ENCODE data around the gene EPHA10. TPM values are rescaled to one million over a fixed set of nuclear protein-coding genes. Genes with fewer than 3 reads are reported as not detected.
"Not testable (repeated sequence)": the region's sequence is repeated elsewhere in the genome, so short reads cannot be mapped to it uniquely, and the experiment has no call there.

EPHA10 gene
- total and polyA plus RNA-seq, 4 donors: 0.20 to 1.7 (median 0.26) TPM; not detected in 1

DNA sequence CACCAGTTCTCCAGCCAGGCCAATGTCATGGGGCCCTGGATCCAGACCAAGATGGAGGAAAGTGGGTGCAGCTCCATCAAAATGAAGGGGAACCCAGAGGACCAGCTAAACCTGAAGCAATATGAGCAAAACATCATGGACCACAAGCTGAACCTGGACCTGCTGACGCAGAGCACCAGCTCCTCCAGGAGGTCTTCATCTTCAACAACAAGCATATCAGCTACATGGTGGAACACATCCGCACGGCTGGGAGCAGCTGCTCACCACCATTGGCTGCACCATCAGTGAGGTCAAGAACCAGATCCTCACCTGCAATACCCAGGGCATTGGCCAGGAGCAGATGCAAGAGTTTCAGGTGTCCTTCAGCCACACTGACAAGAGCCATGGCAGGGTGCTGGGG is 13.7 kb upstream of the EPHA10 start:
- Histone ChIP-seq H3K4me3 (no peak overlapping the region), H3K27me3 (ENCODE audit: control insufficient read depth in 3 of 3, insufficient read depth in 3 of 3, low read length in 2 of 3) (peaks cover 0 to 7% (median 0%) of the 10 kb centered on the region in 3 donors), H3K36me3 (ENCODE audit: control insufficient read depth in 4 of 4, insufficient read depth in 4 of 4, low read length in 4 of 4) (no peaks in the 10 kb centered on the region), H3K9ac (ENCODE audit: insufficient read depth in 1 of 2, low read length in 2 of 2) (no peak overlapping the region), H3K27ac (ENCODE audit: low read depth in 1 of 2, low read length in 1 of 2) (no peak overlapping the region), H3K9me3 (ENCODE audit: control insufficient read depth in 4 of 4, insufficient read depth in 3 of 4, low read length in 3 of 4) (peaks cover 0 to under 1% (median 0%) of the 10 kb centered on the region in 4 donors), H3K4me1 (ENCODE audit: control insufficient read depth in 5 of 5, insufficient read depth in 5 of 5, low read length in 5 of 5) (no peaks in the 10 kb centered on the region)
- TF ChIP-seq, protein P1, sequence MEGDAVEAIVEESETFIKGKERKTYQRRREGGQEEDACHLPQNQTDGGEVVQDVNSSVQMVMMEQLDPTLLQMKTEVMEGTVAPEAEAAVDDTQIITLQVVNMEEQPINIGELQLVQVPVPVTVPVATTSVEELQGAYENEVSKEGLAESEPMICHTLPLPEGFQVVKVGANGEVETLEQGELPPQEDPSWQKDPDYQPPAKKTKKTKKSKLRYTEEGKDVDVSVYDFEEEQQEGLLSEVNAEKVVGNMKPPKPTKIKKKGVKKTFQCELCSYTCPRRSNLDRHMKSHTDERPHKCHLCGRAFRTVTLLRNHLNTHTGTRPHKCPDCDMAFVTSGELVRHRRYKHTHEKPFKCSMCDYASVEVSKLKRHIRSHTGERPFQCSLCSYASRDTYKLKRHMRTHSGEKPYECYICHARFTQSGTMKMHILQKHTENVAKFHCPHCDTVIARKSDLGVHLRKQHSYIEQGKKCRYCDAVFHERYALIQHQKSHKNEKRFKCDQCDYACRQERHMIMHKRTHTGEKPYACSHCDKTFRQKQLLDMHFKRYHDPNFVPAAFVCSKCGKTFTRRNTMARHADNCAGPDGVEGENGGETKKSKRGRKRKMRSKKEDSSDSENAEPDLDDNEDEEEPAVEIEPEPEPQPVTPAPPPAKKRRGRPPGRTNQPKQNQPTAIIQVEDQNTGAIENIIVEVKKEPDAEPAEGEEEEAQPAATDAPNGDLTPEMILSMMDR (IDR thresholded peaks at IDR 0.05; ENCODE audit: control extremely low read depth, extremely low read depth): no peak
- WGBS, 2 donors: 90 to 92% methylated on average over 3 of the region's 3 CpGs
- ATAC-seq (ENCODE audit: insufficient read depth, low FRiP score): no peak
- DNase-seq: no peak

DNA sequence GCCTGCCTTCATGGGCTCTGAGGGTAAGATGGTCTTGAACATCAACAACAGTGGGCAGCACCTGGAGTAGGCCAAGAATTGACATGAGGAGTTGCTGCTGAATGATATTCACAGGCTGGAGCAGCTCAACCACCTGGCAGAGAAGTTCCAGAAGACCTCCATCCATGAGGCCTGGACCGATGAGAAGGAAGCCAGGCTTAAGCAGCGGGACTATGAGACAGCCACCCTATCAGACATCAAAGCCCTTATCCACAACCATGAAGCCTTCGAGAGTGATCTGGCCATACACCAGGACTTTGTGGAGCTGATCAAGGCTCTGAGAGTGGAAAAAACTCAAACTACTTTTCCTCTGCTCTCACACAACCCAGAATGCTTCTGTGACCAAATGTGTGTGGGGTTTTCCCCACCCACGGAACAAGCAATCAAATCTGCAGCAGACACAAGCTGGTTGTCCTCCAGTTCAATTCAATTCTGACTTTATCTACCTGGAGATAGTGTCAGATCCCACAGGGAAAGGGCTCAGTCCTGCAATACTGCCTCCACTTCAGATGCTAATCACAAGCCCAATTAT is 12.1 kb upstream of the EPHA10 start:
- DNase-seq: no peak

DNA sequence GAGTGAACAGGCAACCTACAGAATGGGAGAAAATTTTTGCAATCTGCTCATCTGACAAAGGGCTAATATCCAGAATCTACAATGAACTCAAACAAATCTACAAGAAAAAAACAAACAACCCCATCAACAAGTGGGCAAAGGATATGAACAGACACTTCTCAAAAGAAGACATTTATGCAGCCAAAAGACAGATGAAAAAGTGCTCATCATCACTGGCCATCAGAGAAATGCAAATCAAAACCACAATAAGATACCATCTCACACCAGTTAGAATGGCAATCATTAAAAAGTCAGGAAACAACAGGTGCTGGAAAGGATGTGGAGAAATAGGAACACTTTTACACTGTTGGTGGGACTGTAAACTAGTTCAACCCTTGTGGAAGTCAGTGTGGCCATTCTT is 6.5 kb upstream of the EPHA10 start:
- ATAC-seq (ENCODE audit: insufficient read depth, low FRiP score): not testable (repeated sequence)

More for the DNA sequence above, 12.1 kb upstream of the EPHA10 start:
- TF ChIP-seq, protein P1 (IDR thresholded peaks at IDR 0.05; ENCODE audit: control extremely low read depth, extremely low read depth): no peak
- Histone ChIP-seq H3K9ac (ENCODE audit: insufficient read depth in 1 of 2, low read length in 2 of 2) (no peak overlapping the region), H3K27ac (ENCODE audit: low read depth in 1 of 2, low read length in 1 of 2) (no peak overlapping the region), H3K9me3 (ENCODE audit: control insufficient read depth in 4 of 4, insufficient read depth in 3 of 4, low read length in 3 of 4) (peaks cover 0 to 1% (median 0%) of the 10 kb centered on the region in 4 donors), H3K4me1 (ENCODE audit: control insufficient read depth in 5 of 5, insufficient read depth in 5 of 5, low read length in 5 of 5) (no peaks in the 10 kb centered on the region), H3K4me3 (no peak overlapping the region), H3K36me3 (ENCODE audit: control insufficient read depth in 4 of 4, insufficient read depth in 4 of 4, low read length in 4 of 4) (no peaks in the 10 kb centered on the region), H3K27me3 (ENCODE audit: control insufficient read depth in 3 of 3, insufficient read depth in 3 of 3, low read length in 2 of 3) (peaks cover 0 to 7% (median 0%) of the 10 kb centered on the region in 3 donors)
- ATAC-seq (ENCODE audit: insufficient read depth, low FRiP score): no peak
- 78 to 80% methylated on average over 4 of the region's 4 CpGs for WGBS, 2 donors

DNA sequence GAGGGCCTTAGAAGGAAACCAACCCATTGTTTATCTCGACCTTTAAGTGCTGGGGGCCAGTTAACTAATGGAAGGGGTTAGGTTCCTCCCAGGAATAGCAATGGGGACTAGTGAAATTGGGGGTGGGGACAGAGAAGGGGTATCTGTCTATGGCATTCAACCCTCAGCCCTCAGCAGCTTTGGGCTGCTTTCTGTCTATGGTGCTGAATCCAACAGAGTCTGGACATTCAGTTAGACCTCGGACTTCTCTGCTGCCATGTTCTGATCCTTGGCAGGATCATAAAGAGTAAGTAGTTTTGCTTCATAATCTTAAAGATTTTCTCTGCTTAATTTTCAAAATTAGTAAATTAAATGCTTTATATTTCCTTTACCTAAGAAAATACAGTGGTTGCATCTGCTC is 2.6 kb upstream of the EPHA10 start:
- H3K9me3 ChIP-seq (ENCODE audit: control insufficient read depth in 4 of 4, insufficient read depth in 3 of 4, low read length in 3 of 4): peaks cover 0 to 11% (median 0%) of the 10 kb centered on the region in 4 donors
- TF ChIP-seq, protein P1 (IDR thresholded peaks at IDR 0.05; ENCODE audit: control extremely low read depth, extremely low read depth): no peak
- no peak for DNase-seq
- H3K9ac ChIP-seq (ENCODE audit: insufficient read depth in 1 of 2, low read length in 2 of 2): no peak overlapping the region
- WGBS, 2 donors: 23 to 26% methylated on average over 2 of the region's 2 CpGs
- H3K27ac ChIP-seq (ENCODE audit: low read depth in 1 of 2, low read length in 1 of 2): no peak overlapping the region
- no peaks in the 10 kb centered on the region for H3K36me3 ChIP-seq (ENCODE audit: control insufficient read depth in 4 of 4, insufficient read depth in 4 of 4, low read length in 4 of 4)
- peaks cover 0 to 2% (median 0%) of the 10 kb centered on the region in 5 donors for H3K4me1 ChIP-seq (ENCODE audit: control insufficient read depth in 5 of 5, insufficient read depth in 5 of 5, low read length in 5 of 5)
- no peak for ATAC-seq (ENCODE audit: insufficient read depth, low FRiP score)
- peaks cover 11 to 45% (median 24%) of the 10 kb centered on the region in 3 donors for H3K27me3 ChIP-seq (ENCODE audit: control insufficient read depth in 3 of 3, insufficient read depth in 3 of 3, low read length in 2 of 3)
- H3K4me3 ChIP-seq: no peak overlapping the region

More for the DNA sequence above, 6.5 kb upstream of the EPHA10 start:
- not testable (repeated sequence) for H3K27ac ChIP-seq (ENCODE audit: low read depth in 1 of 2, low read length in 1 of 2); H3K4me3 ChIP-seq; H3K9ac ChIP-seq (ENCODE audit: insufficient read depth in 1 of 2, low read length in 2 of 2); DNase-seq; H3K4me1 ChIP-seq (ENCODE audit: control insufficient read depth in 5 of 5, insufficient read depth in 5 of 5, low read length in 5 of 5); H3K36me3 ChIP-seq (ENCODE audit: control insufficient read depth in 4 of 4, insufficient read depth in 4 of 4, low read length in 4 of 4); H3K9me3 ChIP-seq (ENCODE audit: control insufficient read depth in 4 of 4, insufficient read depth in 3 of 4, low read length in 3 of 4)
- peaks cover 0 to 12% (median 4%) of the 10 kb centered on the region in 3 donors for H3K27me3 ChIP-seq (ENCODE audit: control insufficient read depth in 3 of 3, insufficient read depth in 3 of 3, low read length in 2 of 3)

All from lung (tissue), 12 donors.